A549 (cell line): ENCODE data around the gene AADACL3.

Source experiments
- CTCF ChIP-seq: fragments of >200 bp; sonication (Bioruptor Twin); formaldehyde crosslinking; IDR thresholded peaks from 3 replicates; pipeline ENCODE4 v1.5.1; 2016
- MAX ChIP-seq: IDR thresholded peaks from 2 replicates; pipeline ENCODE4 v1.6.1; 2012
- NR3C1 ChIP-seq: fragments of >200 bp; sonication (Bioruptor Twin); formaldehyde crosslinking; IDR thresholded peaks from 3 replicates; pipeline ENCODE4 v1.6.1; 2017
- POLR2A ChIP-seq: IDR thresholded peaks from 2 replicates; pipeline ENCODE4 v1.6.1; 2012; ENCODE audit warnings: mild to moderate bottlenecking, low read length
- RAD21 ChIP-seq, 2 experiments: fragments of >200 bp in 1 of 2; sonication (Bioruptor Twin) in 1 of 2; formaldehyde crosslinking in 1 of 2; IDR thresholded peaks in 1 of 2; conservative IDR thresholded peaks in 1 of 2; 2 replicates in 1 of 2; 3 replicates in 1 of 2; pipeline ENCODE4 v1.6.1; 2012 to 2018; ENCODE audit warnings: inconsistent platforms in 1 of 2
- RARB ChIP-seq: fragments of 250-450 bp; sonication (Bioruptor Pico); IDR thresholded peaks from 2 replicates; pipeline ENCODE4 v1.8.0; 2021; ENCODE audit warnings: mild to moderate bottlenecking, moderate library complexity

GRCh38 chr1:12690156-12690555 lies 25.8 kb upstream of the AADACL3 start:
- TF ChIP-seq CTCF = no peak
- no peak for TF ChIP-seq NR3C1
- TF ChIP-seq RARB (CRISPR knock-in tag) = no peak
- no peak for TF ChIP-seq MAX
- no peak for TF ChIP-seq POLR2A
- TF ChIP-seq RAD21 (conservative IDR thresholded peaks at IDR 0.05 in 1 of 2, IDR thresholded peaks at IDR 0.05 in 1 of 2) = no peak
